HepG2 (cell line): ENCODE data around the gene BICDL2. TPM values are rescaled to one million over a fixed set of nuclear protein-coding genes. Genes with fewer than 3 reads are reported as not detected.

Experiments
- BCL3 ChIP-seq: sonication (generic); formaldehyde crosslinking; IDR thresholded peaks from 2 replicates; pipeline ENCODE4 v1.5.1; 2020; ENCODE audit warnings: mild to moderate bottlenecking, missing genetic modification reagents, moderate library complexity
- CSRNP2 ChIP-seq: sonication (generic); formaldehyde crosslinking; conservative IDR thresholded peaks from 2 replicates; pipeline ENCODE4 v1.8.0; 2022; ENCODE audit warnings: low read depth, missing genetic modification reagents
- FOXP1 ChIP-seq, 2 experiments: fragments of 450-650 bp in 1 of 2; IDR thresholded peaks; 2 replicates each; pipeline ENCODE4 v1.6.1; 2017 to 2018; ENCODE audit warnings: antibody characterized with exemption in 1 of 2
- IRF9 ChIP-seq: sonication (generic); formaldehyde crosslinking; IDR thresholded peaks from 2 replicates; pipeline ENCODE4 v1.8.0; 2022; ENCODE audit warnings: missing genetic modification reagents, mild to moderate bottlenecking, borderline replicate concordance
- MED13 ChIP-seq: sonication (generic); formaldehyde crosslinking; IDR thresholded peaks from 2 replicates; pipeline ENCODE4 v1.5.0; 2020; ENCODE audit warnings: missing genetic modification reagents
- PHB2 ChIP-seq: fragments of 450-650 bp; IDR thresholded peaks from 2 replicates; pipeline ENCODE4 v1.6.1; 2018; ENCODE audit not compliant: partially characterized antibody
- POLR2G ChIP-seq: fragments of 200-400 bp; formaldehyde crosslinking; IDR thresholded peaks from 2 replicates; pipeline ENCODE4 v1.6.1; 2018; ENCODE audit warnings: mild to moderate bottlenecking, low read depth, low read length, moderate library complexity
- TCF7 ChIP-seq: sonication (generic); IDR thresholded peaks from 2 replicates; pipeline ENCODE4 v1.6.1; 2016; ENCODE audit warnings: antibody characterized with exemption, low read depth
- THAP9 ChIP-seq: sonication (generic); formaldehyde crosslinking; IDR thresholded peaks from 2 replicates; pipeline ENCODE4; 2020; ENCODE audit warnings: missing genetic modification reagents, mild to moderate bottlenecking, borderline replicate concordance
- ZBTB1 ChIP-seq: sonication (generic); formaldehyde crosslinking; IDR thresholded peaks from 2 replicates; pipeline ENCODE4 v1.4.0; 2020; ENCODE audit warnings: missing genetic modification reagents, borderline replicate concordance
- ZMAT5 ChIP-seq: sonication (generic); formaldehyde crosslinking; IDR thresholded peaks from 2 replicates; pipeline ENCODE4 v1.5.0; 2020; ENCODE audit warnings: mild to moderate bottlenecking, low read depth, missing genetic modification reagents, borderline replicate concordance
- ZNF224 ChIP-seq: sonication (generic); formaldehyde crosslinking; IDR thresholded peaks from 2 replicates; pipeline ENCODE4 v1.5.0; 2020; ENCODE audit warnings: mild to moderate bottlenecking, missing genetic modification reagents
- ZNF446 ChIP-seq: sonication (generic); formaldehyde crosslinking; IDR thresholded peaks from 2 replicates; pipeline ENCODE4 v1.5.0; 2020; ENCODE audit warnings: mild to moderate bottlenecking, missing genetic modification reagents
- ZNF484 ChIP-seq: sonication (generic); formaldehyde crosslinking; IDR thresholded peaks from 2 replicates; pipeline ENCODE4 v1.5.1; 2020; ENCODE audit warnings: mild to moderate bottlenecking, low read depth, missing genetic modification reagents, borderline replicate concordance
- ZNF543 ChIP-seq: sonication (generic); formaldehyde crosslinking; IDR thresholded peaks from 2 replicates; pipeline ENCODE4 v1.4.0; 2020; ENCODE audit warnings: mild to moderate bottlenecking, missing genetic modification reagents
- ZNF800 ChIP-seq: sonication (generic); formaldehyde crosslinking; IDR thresholded peaks from 2 replicates; pipeline ENCODE4 v1.4.0; 2020; ENCODE audit warnings: missing genetic modification reagents
- ZSCAN30 ChIP-seq: sonication (generic); formaldehyde crosslinking; IDR thresholded peaks from 2 replicates; pipeline ENCODE4 v1.5.0; 2020; ENCODE audit warnings: mild to moderate bottlenecking, missing genetic modification reagents
- polyA plus RNA-seq, 8 experiments: library from polyadenylated mRNA; depleted of rRNA in 3 of 8; stranded (reverse) in 7 of 8; unstranded in 1 of 8; fragments of >200 nt; fragmentation: Illumina TruSeq in 4 of 8; extraction: Trizol in 4 of 8; gene quantifications; 2 replicates each; pipeline versions ENCODE4 v1.2.1 to v1.2.3, GENCODE V29; 2011 to 2016; ENCODE audit warnings: low read depth in 4 of 8, missing spikeins in 1 of 8, mixed read lengths in 1 of 8; ENCODE audit not compliant: insufficient read depth in 1 of 8
- total RNA-seq, 5 experiments: library from RNA; depleted of rRNA; stranded (reverse); fragments of >200 nt; fragmentation: Illumina TruSeq; extraction: Trizol; gene quantifications; 2 replicates each; pipeline ENCODE4 v1.2.3, GENCODE V29; 2016; ENCODE audit warnings: low read depth in 1 of 5

Gene BICDL2
- total and polyA plus RNA-seq, 2 of the 13 experiments (the other 11 are each of a cell fraction or from before 2014, with no cell fraction given), result 0.12 TPM; not detected in 1

- TF ChIP-seq FOXP1 (IDR thresholded peaks at IDR 0.05) (no peak), FOXP1 (CRISPR knock-in tag; IDR thresholded peaks at IDR 0.05) (no peak), ZNF800 (CRISPR knock-in tag) (no peak), ZBTB1 (CRISPR knock-in tag) (no peak), BCL3 (CRISPR knock-in tag) (peak; percentile 90), ZNF446 (peak; percentile 72; the same call in 1 of the 2 replicates), ZNF484 (CRISPR knock-in tag) (no peak), ZNF224 (no peak), ZSCAN30 (CRISPR knock-in tag) (0 out of 2 replicates have a peak, but pooled peaks have one; percentile 16), CSRNP2 (no peak), ZNF543 (CRISPR knock-in tag) (peak; percentile 80), POLR2G (peak; percentile 97), ZMAT5 (CRISPR knock-in tag) (no peak), TCF7 (no peak), THAP9 (CRISPR knock-in tag) (peak; percentile 77; the same call in 1 of the 2 replicates), IRF9 (CRISPR knock-in tag) (peak; percentile 85), MED13 (CRISPR knock-in tag) (no peak), PHB2 (no peak)
Measured at GRCh38 chr16:3023669-3024478, 12.9 kb downstream of the BICDL2 start, which contains the start of the genes HCFC1R1 and THOC6 (continued).
